Chondrocyte (in vitro differentiated cells): Measurements from ENCODE around the gene FILIP1L. TPM values are rescaled to one million over a fixed set of nuclear protein-coding genes. Genes with fewer than 3 reads are reported as not detected.

ENCODE experiments used
- DNase-seq: peaks from one replicate; pipeline ENCODE4 v3.0.0; 2021; ENCODE audit warnings: mixed read lengths, low spot score
- H3K27ac Mint-ChIP-seq: one replicate; pipeline ENCODE4 v1.8.0; 2021; ENCODE audit warnings: mild to moderate bottlenecking, moderate library complexity, mixed read lengths; ENCODE audit not compliant: unreplicated experiment
- H3K27me3 Mint-ChIP-seq: 2 replicates; pipeline ENCODE4 v1.8.0; 2021; ENCODE audit warnings: low read depth, mixed read lengths
- H3K36me3 Mint-ChIP-seq: 2 replicates; pipeline ENCODE4 v1.8.0; 2021; ENCODE audit warnings: low read depth, mixed read lengths
- H3K4me1 Mint-ChIP-seq: 2 replicates; pipeline ENCODE4 v1.8.0; 2021; ENCODE audit warnings: low read depth, mild to moderate bottlenecking, mixed read lengths
- H3K4me3 Mint-ChIP-seq: one replicate; pipeline ENCODE4 v1.8.0; 2021; ENCODE audit warnings: mild to moderate bottlenecking, moderate library complexity, mixed read lengths; ENCODE audit not compliant: unreplicated experiment
- H3K9me3 Mint-ChIP-seq: 2 replicates; pipeline ENCODE4 v1.8.0; 2021; ENCODE audit warnings: low read depth, mixed read lengths
- total RNA-seq: library from RNA; stranded (reverse); gene quantifications from 3 replicates; pipeline ENCODE4 v1.2.1, GENCODE V29; 2021
- TF ChIP-seq, protein P1 (sequence below): fragments of 200-600 bp; sonication (generic); IDR thresholded peaks from 2 replicates; pipeline ENCODE4 v1.5.0; 2021; ENCODE audit warnings: antibody characterized with exemption, mild to moderate bottlenecking, moderate library complexity

Gene FILIP1L
- total RNA-seq, 1 donor from 2014 or later: 122 TPM

GRCh38 chr3:99984668-99985067 is 129.6 kb downstream of the FILIP1L start:
- DNase-seq: no peak
- Mint-ChIP-seq H3K27ac (no peak overlapping the region), H3K36me3 (no peaks in the 10 kb centered on the region), H3K4me1 (peaks cover 6% of the 10 kb centered on the region), H3K9me3 (no peaks in the 10 kb centered on the region), H3K27me3 (no peaks in the 10 kb centered on the region), H3K4me3 (no peak overlapping the region)
- TF ChIP-seq, protein P1, sequence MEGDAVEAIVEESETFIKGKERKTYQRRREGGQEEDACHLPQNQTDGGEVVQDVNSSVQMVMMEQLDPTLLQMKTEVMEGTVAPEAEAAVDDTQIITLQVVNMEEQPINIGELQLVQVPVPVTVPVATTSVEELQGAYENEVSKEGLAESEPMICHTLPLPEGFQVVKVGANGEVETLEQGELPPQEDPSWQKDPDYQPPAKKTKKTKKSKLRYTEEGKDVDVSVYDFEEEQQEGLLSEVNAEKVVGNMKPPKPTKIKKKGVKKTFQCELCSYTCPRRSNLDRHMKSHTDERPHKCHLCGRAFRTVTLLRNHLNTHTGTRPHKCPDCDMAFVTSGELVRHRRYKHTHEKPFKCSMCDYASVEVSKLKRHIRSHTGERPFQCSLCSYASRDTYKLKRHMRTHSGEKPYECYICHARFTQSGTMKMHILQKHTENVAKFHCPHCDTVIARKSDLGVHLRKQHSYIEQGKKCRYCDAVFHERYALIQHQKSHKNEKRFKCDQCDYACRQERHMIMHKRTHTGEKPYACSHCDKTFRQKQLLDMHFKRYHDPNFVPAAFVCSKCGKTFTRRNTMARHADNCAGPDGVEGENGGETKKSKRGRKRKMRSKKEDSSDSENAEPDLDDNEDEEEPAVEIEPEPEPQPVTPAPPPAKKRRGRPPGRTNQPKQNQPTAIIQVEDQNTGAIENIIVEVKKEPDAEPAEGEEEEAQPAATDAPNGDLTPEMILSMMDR: no peak

DNA sequence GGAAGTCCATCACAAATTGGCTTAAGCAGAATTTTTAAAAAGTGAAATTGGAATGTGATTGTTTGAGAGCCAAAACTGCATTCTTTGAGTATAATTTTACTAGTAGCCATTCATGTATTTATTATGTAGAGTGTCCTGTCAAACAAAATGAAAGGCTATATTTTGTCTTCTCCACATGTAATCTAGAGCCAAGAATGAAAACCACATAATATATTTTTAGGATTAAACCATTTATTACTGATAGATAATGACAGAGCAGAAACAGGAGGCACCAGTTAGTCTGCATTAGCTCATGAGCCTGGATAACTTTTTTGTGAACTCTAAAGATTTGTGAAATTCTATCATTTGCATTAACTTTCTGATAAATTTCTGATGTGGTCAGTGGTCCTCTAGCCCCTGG is 130.2 kb downstream of the FILIP1L start:
- Mint-ChIP-seq H3K27me3 (no peaks in the 10 kb centered on the region), H3K4me3 (no peak overlapping the region), H3K27ac (no peak overlapping the region), H3K36me3 (no peaks in the 10 kb centered on the region), H3K4me1 (peaks cover 6% of the 10 kb centered on the region), H3K9me3 (no peaks in the 10 kb centered on the region)
- TF ChIP-seq, protein P1: no peak
- DNase-seq: no peak

GRCh38 chr3:99982650-99983049 is 131.7 kb downstream of the FILIP1L start:
- TF ChIP-seq, protein P1: no peak
- Mint-ChIP-seq H3K36me3 (no peaks in the 10 kb centered on the region), H3K4me3 (no peak overlapping the region)

DNA sequence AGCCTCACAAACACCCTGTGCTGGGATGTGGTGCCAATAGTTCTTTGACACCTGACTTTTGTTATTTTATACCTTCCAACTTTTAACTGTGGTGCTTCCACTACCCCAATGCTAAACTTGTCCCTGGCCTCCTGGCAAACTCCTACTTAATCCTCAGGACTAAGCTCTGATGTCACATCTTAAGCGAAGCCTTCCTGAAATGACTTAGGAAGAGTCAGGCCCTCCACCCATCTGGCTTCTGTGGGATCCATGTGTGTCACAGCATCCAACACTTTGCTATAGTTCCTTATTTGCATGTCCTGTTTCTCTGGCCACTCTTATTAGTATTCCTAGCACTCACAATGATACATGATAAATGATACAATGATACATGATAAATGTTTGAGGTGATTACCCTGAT is 133.2 kb downstream of the FILIP1L start:
- Mint-ChIP-seq H3K4me3 (no peak overlapping the region), H3K9me3 (peaks cover 8% of the 10 kb centered on the region), H3K36me3 (no peaks in the 10 kb centered on the region), H3K27ac (no peak overlapping the region), H3K4me1 (peaks cover 6% of the 10 kb centered on the region), H3K27me3 (no peaks in the 10 kb centered on the region)
- TF ChIP-seq, protein P1: no peak
- DNase-seq: no peak

More at GRCh38 chr3:99982650-99983049, 131.7 kb downstream of the FILIP1L start:
- no peaks in the 10 kb centered on the region for H3K27me3 Mint-ChIP-seq
- no peak overlapping the region for H3K27ac Mint-ChIP-seq
- peaks cover 6% of the 10 kb centered on the region for H3K9me3 Mint-ChIP-seq
- peaks cover 6% of the 10 kb centered on the region for H3K4me1 Mint-ChIP-seq
- DNase-seq: no peak

DNA sequence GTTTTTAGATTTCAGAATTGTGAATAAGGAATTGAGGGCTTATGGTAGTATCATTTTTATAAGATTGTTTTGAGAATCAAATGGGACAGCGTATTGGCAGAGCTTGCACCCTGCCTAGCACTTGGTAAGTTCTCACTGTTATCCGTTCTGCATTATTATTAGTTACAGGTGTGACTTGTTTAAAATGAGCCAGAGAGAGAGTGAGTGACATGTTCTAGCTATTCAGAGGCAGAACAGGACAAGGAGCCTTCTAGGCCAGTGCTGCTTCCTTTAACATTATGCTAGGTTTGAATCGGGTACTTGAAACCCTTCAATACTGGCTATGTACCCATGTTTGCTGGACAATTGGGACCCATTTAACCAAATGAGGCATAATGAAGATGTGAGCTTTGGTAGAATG is 133.7 kb downstream of the FILIP1L start:
- Mint-ChIP-seq H3K9me3 (peaks cover 8% of the 10 kb centered on the region), H3K27ac (no peak overlapping the region), H3K27me3 (no peaks in the 10 kb centered on the region), H3K4me3 (no peak overlapping the region), H3K36me3 (no peaks in the 10 kb centered on the region), H3K4me1 (peaks cover 6% of the 10 kb centered on the region)
- TF ChIP-seq, protein P1: no peak
- DNase-seq: no peak
